ENCODE measurements around the gene PPHLN1.

The PPHLN1 gene, protein sequence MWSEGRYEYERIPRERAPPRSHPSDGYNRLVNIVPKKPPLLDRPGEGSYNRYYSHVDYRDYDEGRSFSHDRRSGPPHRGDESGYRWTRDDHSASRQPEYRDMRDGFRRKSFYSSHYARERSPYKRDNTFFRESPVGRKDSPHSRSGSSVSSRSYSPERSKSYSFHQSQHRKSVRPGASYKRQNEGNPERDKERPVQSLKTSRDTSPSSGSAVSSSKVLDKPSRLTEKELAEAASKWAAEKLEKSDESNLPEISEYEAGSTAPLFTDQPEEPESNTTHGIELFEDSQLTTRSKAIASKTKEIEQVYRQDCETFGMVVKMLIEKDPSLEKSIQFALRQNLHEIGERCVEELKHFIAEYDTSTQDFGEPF

DNA sequence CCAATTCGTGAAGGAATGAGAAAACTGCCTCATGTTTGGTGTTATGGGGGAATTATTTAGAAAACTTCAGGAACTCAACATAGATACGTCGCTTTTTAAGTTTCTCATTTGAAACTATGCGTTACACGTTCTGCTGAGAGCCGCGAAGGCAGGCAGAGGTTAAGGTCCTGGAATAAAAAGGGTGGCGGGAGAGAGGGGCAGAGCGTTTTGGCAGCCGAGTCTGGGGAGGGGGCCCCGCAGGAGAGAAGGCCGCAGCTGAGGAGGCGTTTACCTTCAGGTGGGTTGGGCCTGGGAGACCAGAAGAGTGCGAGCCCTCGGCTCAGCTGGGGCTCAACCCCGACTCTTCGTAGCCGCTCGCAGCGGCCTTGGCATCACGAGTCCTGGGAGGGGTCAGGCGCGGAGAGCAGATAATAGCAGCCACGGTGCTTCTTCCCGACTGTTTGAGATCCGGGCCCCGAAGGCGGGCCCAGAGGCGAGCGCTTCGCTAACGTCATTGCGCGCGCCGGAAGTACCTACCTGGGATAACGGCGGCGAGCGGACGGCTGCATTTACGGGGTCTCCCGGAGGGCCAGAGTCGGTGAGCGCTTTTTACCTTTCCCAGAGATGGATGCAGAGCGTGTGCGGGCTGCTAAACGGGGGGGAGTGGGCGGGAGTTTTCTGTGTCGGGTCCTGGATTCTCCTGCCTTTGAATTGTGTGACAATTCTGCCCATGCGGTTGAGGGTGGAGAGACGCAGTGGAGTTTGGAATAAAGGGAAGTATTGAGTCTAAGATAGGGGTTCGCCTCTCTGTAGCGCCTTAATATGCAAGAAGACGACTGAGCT lies at the start of gene PPHLN1, which contains the start of gene ZCRB1:
TSS of gene PPHLN1 (plus strand) at position 515 of the 822 bp plus-strand sequence. CDS start 9,736 bp downstream, outside the sequence.
TSS of gene ZCRB1 (minus strand) at position 442 of the 822 bp plus-strand sequence. CDS start 1,992 bp downstream, outside the sequence.
- H3K4me3 Mint-ChIP-seq = peak within 1 kb of the TSS; percentile 99
- peaks cover 64% of the 10 kb centered on the region for H3K36me3 Mint-ChIP-seq (ENCODE audit: low read depth)
- H3K27me3 Mint-ChIP-seq = no peaks in the 10 kb centered on the region
- peaks cover 44% of the 10 kb centered on the region for H3K4me1 Mint-ChIP-seq (ENCODE audit: low read depth)
- peak within 1 kb of the TSS; percentile 97 for H3K27ac Mint-ChIP-seq
- peak; percentile 86 for DNase-seq
- no peaks in the 10 kb centered on the region for H3K9me3 Mint-ChIP-seq

DNA sequence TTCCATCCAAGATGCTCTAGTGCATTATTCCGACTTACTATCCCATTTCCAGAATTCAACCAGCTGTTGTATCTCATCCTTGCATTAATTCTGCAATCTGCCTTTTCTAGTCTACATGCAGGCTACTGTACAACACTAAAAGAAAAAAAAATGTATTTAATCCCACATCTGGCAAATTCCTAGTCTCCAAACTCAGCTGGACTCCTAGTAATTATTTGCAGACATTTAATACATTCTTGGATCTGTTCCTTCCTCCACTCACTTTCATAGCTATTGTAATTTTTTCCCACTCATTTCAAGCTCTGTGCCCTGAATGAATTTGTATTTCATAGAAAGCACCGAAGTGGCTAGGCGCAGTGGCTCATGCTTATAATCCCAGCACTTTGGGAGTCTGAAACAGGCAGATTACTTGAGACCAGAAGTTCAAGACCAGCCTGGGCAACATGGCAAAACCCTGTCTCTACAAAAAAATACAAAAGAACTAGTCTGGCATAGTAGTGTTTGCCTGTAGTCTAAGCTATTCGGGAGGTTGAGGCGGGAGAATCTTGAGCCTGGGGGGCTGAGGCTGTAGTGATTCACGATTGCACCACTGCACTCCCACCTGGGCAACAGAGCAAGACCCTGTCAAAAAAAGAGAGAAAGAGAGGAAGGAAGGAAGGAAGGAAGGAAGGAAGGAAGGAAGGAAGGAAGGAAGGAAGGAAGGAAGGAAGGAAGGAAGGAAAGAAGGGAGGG lies 48.4 kb upstream of the PPHLN1 start:
- H3K4me1 Mint-ChIP-seq (ENCODE audit: low read depth) = no peaks in the 10 kb centered on the region
- no peak overlapping the region for H3K27ac Mint-ChIP-seq
- H3K4me3 Mint-ChIP-seq = no peak overlapping the region
- peaks cover 2% of the 10 kb centered on the region for H3K9me3 Mint-ChIP-seq
- no peak for DNase-seq
- peaks cover 5% of the 10 kb centered on the region for H3K27me3 Mint-ChIP-seq
- no peaks in the 10 kb centered on the region for H3K36me3 Mint-ChIP-seq (ENCODE audit: low read depth)

DNA sequence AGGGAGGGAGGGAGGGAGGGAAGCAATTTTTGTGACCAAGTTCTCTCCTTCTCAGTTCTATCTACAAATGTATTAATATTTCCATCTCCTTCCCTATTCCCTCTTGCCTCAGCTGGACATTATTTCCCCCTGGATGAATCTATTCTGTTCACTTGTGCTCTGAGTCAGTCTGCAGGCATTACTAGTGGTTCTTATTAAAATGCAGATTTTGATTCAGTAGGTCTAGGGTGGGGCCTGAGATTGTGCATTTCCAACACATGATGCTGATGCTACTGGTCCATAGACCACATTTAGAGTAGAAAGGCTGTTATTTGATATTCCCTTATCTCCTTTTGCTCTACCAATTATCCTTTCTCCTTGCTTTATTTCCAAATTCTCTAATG lies 47.8 kb upstream of the PPHLN1 start:
- Mint-ChIP-seq H3K27me3 (peaks cover 2% of the 10 kb centered on the region), H3K4me3 (no peak overlapping the region), H3K9me3 (no peaks in the 10 kb centered on the region), H3K4me1 (ENCODE audit: low read depth) (no peaks in the 10 kb centered on the region), H3K36me3 (ENCODE audit: low read depth) (no peaks in the 10 kb centered on the region), H3K27ac (no peak overlapping the region)
- no peak for DNase-seq

DNA sequence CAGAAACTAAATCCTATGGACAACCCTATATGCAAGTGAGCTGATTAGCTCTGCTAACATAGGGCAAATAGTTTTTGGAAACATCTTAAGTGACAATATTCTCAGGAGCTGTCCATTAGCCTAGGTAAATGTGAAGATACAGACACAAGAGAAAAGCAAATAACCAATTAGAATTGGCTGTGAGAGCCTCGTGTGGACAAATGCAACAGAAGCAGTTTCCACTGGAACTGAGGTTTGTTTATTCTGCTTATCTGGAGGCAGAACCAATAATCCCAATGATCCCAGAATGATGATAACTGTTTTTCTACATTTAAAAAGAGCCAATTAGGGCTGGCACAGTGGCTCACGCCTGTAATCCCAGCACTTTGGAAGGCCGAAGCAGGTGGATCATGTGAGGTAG lies 44.7 kb upstream of the PPHLN1 start:
- Mint-ChIP-seq H3K27me3 (peaks cover 2% of the 10 kb centered on the region), H3K4me1 (ENCODE audit: low read depth) (peaks cover 8% of the 10 kb centered on the region), H3K36me3 (ENCODE audit: low read depth) (no peaks in the 10 kb centered on the region), H3K4me3 (no peak overlapping the region), H3K9me3 (no peaks in the 10 kb centered on the region), H3K27ac (no peak overlapping the region)
- DNase-seq = no peak

DNA sequence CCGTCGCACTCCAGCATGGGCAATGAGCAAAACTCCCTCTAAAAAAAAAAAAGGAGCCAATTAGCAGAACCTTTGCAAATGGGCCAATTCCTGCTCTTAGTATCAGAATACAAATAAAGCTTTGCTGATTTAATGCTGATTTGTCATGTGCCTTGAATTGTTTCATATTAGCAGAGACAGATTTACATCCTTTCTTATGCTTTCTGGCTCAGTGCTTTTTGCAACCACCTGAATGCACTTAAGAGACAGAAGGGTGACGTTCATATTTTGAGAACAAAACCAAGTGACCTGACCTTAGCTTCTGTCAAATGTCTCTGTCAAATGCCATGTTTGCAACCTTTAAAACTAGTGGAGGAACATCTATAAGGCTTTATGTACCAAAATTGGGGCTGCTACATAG lies 44.1 kb upstream of the PPHLN1 start:
- Mint-ChIP-seq H3K36me3 (ENCODE audit: low read depth) (no peaks in the 10 kb centered on the region), H3K4me1 (ENCODE audit: low read depth) (peaks cover 8% of the 10 kb centered on the region), H3K9me3 (no peaks in the 10 kb centered on the region), H3K4me3 (no peak overlapping the region), H3K27me3 (peaks cover 2% of the 10 kb centered on the region), H3K27ac (no peak overlapping the region)
- DNase-seq = no peak

DNA sequence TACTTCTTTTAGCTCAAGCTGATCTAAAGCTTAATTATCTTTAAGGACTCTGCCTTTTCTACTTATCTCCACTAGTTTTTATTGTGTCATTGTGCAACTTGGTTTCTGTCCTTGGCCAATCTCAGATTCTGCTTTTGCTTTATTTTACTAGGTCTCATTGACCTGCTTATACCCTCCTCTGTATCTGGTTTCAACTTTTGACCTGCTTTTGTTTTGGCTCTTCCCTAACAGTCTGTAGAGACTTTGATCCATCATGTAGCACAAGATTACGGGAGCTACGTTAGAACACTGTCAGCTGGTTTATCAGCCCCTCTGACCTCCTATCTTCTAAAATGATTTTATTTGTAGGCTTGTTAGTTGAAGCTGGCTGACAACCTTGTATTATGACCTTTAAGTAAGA lies 43.7 kb upstream of the PPHLN1 start:
- Mint-ChIP-seq H3K27me3 (peaks cover 5% of the 10 kb centered on the region), H3K4me3 (no peak overlapping the region), H3K4me1 (ENCODE audit: low read depth) (peaks cover 8% of the 10 kb centered on the region), H3K36me3 (ENCODE audit: low read depth) (no peaks in the 10 kb centered on the region), H3K27ac (no peak overlapping the region), H3K9me3 (no peaks in the 10 kb centered on the region)
- no peak for DNase-seq

DNA sequence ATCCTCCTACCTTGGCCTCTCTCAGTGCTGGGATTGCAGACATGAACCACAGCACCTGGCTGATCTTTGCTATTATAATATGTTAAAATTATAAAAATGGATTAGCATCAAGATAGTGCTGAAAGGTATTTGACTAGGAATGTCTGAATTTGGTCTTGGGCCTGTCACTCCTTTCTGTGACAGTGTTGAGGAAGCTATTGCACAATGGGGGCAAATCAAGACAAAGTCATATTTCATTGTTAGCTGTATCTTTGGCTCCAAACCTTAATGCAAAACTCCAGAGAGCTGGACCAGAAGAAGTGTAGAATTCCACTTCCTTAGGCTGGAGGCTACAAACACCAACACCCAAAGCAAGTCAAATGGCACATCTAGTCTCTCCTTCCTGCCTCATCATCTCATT lies 42.2 kb upstream of the PPHLN1 start:
- DNase-seq = no peak
- peaks cover 8% of the 10 kb centered on the region for H3K27me3 Mint-ChIP-seq
- peaks cover 8% of the 10 kb centered on the region for H3K4me1 Mint-ChIP-seq (ENCODE audit: low read depth)
- H3K9me3 Mint-ChIP-seq = no peaks in the 10 kb centered on the region
- H3K36me3 Mint-ChIP-seq (ENCODE audit: low read depth) = no peaks in the 10 kb centered on the region
- no peak overlapping the region for H3K27ac Mint-ChIP-seq
- no peak overlapping the region for H3K4me3 Mint-ChIP-seq

DNA sequence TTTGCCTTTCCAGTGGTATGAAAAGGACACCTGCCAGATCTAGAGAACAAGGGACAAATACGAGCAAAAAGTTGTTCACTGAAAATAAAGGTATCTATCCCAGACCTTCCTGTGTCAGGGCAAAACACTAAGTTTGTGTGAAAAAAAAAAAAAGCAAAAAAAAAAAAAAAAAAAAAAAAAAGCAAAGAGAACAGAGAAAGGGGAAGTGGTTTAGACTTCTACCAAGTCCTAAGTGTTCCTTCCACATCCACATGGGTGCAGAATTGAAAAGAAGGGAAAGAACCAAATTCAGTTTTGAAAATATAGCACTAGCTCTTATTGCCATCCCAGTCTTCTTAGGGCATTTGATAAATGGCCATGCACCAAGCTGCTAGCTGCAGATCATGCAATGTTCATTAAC lies 41.8 kb upstream of the PPHLN1 start:
- Mint-ChIP-seq H3K4me1 (ENCODE audit: low read depth) (peaks cover 8% of the 10 kb centered on the region), H3K27me3 (peaks cover 8% of the 10 kb centered on the region), H3K27ac (no peak overlapping the region), H3K9me3 (no peaks in the 10 kb centered on the region), H3K4me3 (no peak overlapping the region), H3K36me3 (ENCODE audit: low read depth) (no peaks in the 10 kb centered on the region)
- DNase-seq = no peak

DNA sequence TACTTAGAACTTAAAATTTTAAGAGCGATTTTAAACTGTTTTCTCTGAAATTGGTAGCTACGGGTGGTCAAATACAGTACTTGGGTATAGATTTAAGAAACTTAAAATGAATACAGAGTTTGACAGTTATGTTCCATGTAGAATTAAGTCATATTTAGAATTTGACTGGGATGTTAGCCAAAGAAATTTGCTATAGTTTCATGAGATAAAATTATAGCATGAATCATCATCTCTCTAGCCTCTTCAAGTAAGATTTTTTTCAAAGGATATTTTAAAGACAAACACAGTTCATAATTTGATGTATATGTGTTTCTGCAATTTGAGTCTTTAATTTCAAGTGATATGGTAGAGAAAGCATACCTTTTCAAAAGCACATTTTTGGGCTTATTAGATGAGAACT lies 41.1 kb upstream of the PPHLN1 start:
- no peak overlapping the region for H3K4me3 Mint-ChIP-seq
- no peaks in the 10 kb centered on the region for H3K9me3 Mint-ChIP-seq
- no peaks in the 10 kb centered on the region for H3K36me3 Mint-ChIP-seq (ENCODE audit: low read depth)
- H3K4me1 Mint-ChIP-seq (ENCODE audit: low read depth) = peaks cover 8% of the 10 kb centered on the region
- no peak for DNase-seq
- no peak overlapping the region for H3K27ac Mint-ChIP-seq
- peaks cover 10% of the 10 kb centered on the region for H3K27me3 Mint-ChIP-seq

DNA sequence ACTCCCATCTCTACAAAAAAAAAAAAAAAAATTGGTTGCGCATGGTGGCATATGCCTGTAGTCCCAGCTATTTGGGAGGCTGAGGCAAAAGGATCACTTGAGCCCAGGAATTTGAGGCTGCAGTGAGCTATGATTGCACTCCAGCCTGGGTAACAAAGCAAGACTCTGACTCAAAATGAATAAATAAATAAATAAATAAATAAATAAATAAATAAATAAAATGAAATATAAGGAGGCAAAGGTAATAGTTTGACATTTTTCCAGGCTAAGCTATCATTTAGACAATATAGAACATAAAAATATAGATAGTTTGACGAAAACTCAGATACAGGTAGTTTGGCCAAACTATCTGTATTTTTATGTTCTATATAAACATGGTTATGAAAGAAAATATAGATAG lies 40.5 kb upstream of the PPHLN1 start:
- H3K36me3 Mint-ChIP-seq (ENCODE audit: low read depth) = no peaks in the 10 kb centered on the region
- peaks cover 8% of the 10 kb centered on the region for H3K27me3 Mint-ChIP-seq
- H3K4me1 Mint-ChIP-seq (ENCODE audit: low read depth) = peaks cover 8% of the 10 kb centered on the region
- H3K27ac Mint-ChIP-seq = no peak overlapping the region
- no peak overlapping the region for H3K4me3 Mint-ChIP-seq
- no peak for DNase-seq
- no peaks in the 10 kb centered on the region for H3K9me3 Mint-ChIP-seq

DNA sequence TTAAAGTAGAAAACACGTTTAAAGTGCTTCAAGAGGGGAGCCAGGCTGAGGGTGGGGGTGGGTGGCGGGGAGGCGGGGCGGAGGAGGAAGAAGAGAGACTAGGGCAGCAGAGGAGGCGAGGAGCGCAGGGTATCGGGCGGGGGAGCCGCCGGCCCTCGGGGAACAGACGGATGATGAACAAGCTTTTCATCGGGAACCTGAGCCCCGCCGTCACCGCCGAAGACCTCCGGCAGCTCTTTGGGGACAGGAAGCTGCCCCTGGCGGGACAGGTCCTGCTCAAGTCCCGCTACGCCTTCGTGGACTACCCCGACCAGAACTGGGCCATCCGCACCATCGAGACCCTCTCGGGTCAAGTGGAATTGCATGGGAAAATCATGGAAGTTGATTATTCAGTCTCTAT lies 39.2 kb upstream of the PPHLN1 start:
- Mint-ChIP-seq H3K27me3 (peaks cover 8% of the 10 kb centered on the region), H3K4me1 (ENCODE audit: low read depth) (peaks cover 8% of the 10 kb centered on the region), H3K27ac (no peak overlapping the region), H3K36me3 (ENCODE audit: low read depth) (no peaks in the 10 kb centered on the region), H3K4me3 (no peak overlapping the region), H3K9me3 (no peaks in the 10 kb centered on the region)
- no peak for DNase-seq

DNA sequence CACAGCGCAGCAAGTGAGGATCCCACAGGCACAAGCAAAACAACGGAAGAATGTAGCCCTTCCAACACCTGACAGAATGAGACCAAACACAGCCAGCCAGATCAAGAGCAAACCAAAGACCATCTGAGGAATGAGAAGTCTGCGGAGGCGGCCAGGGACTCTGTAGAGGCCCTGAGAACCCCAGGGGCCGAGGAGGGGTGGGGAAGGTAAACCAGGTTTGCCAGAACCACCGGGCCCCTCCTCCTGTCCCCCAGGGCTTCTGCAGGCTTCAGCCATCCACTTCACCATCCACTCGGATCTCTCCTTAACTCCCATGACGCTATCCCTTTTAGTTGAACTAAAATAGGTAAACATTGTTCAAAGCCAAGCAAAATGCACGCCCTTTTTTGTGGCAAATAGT lies 37.4 kb upstream of the PPHLN1 start:
- DNase-seq = no peak
- no peaks in the 10 kb centered on the region for H3K36me3 Mint-ChIP-seq (ENCODE audit: low read depth)
- H3K4me3 Mint-ChIP-seq = no peak overlapping the region

DNA sequence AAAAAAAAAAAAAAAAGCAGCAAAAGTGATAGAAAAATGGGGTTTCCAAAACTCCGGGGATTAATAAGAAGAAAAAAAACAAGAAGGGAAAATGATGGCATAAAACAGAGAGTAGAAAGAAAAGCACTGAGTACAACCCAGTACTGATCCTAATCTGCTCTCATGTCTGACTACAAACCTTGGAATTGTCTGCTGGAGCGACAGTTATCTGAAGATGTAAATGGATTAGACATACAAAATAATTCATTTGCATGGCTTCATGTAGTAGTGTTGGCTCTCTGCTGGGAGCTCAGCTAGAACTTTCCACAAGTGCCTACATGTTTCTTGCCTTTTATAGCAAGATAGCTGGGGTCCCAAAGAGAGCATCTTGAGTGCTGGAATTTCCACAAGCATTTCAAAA lies 34.3 kb upstream of the PPHLN1 start:
- Mint-ChIP-seq H3K4me3 (no peak overlapping the region), H3K36me3 (ENCODE audit: low read depth) (no peaks in the 10 kb centered on the region), H3K9me3 (no peaks in the 10 kb centered on the region), H3K27me3 (peaks cover 8% of the 10 kb centered on the region), H3K4me1 (ENCODE audit: low read depth) (no peaks in the 10 kb centered on the region), H3K27ac (no peak overlapping the region)
- DNase-seq = no peak

More for the DNA sequence above, 37.4 kb upstream of the PPHLN1 start:
- H3K27me3 Mint-ChIP-seq = peaks cover 8% of the 10 kb centered on the region
- peaks cover 8% of the 10 kb centered on the region for H3K4me1 Mint-ChIP-seq (ENCODE audit: low read depth)
- no peak overlapping the region for H3K27ac Mint-ChIP-seq
- H3K9me3 Mint-ChIP-seq = no peaks in the 10 kb centered on the region

DNA sequence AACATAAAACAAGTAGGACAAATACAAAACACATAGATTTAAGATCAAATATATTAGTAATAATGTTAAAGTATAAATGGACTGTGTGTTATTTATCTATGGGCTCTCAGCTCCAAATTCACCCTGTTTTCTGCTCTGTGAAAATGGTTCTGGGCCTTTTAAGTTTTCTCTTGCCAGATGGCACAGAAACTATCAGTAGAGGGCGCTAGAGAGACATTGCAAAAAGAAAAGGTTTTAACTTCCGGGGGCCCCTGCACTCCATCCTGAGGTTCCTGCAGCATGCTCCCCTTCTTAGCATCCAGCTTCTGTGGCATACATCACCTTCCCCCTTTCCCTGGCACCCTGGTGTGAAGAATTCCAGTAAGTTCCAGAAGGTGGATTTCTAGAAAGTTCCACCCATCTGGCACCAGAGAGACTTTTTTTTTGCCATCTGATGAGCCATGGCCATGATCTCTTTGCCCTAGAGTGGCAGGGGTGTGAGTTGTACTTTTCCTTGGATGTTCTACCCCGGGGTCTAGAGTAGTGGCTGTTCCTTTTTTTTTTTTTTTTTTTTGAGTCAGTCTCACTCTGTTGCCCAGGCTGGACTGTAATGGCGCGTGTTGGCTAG lies 29.4 kb upstream of the PPHLN1 start:
- no peak overlapping the region for H3K4me3 Mint-ChIP-seq
- H3K4me1 Mint-ChIP-seq (ENCODE audit: low read depth) = peaks cover 21% of the 10 kb centered on the region
- no peaks in the 10 kb centered on the region for H3K9me3 Mint-ChIP-seq
- H3K27me3 Mint-ChIP-seq = no peaks in the 10 kb centered on the region
- no peak for DNase-seq
- H3K36me3 Mint-ChIP-seq (ENCODE audit: low read depth) = no peaks in the 10 kb centered on the region
- no peak overlapping the region for H3K27ac Mint-ChIP-seq

Data from activated T-cell treated with anti-CD3 and anti-CD28 coated beads, Interleukin-2, amount 50 U/mL, for 24 hours (primary cell).